Hair follicle dermal papilla cell (primary cell): ENCODE measurements around the gene CCDC17. TPM values are rescaled to one million over a fixed set of nuclear protein-coding genes. Genes with fewer than 3 reads are reported as not detected.

ENCODE experiments used
- small RNA-seq: library from RNA; depleted of rRNA; stranded (forward); fragments of <200 nt; gene quantifications from one replicate; pipeline ENCODE3, GENCODE V24; 2012
- total RNA-seq: library from RNA; depleted of rRNA; stranded (reverse); fragments of >200 nt; gene quantifications from 2 replicates; pipeline ENCODE4 v1.2.3, GENCODE V29; 2012

The CCDC17 gene
- total RNA-seq, result 0.61 and 3.1 TPM in 2 replicates

DNA sequence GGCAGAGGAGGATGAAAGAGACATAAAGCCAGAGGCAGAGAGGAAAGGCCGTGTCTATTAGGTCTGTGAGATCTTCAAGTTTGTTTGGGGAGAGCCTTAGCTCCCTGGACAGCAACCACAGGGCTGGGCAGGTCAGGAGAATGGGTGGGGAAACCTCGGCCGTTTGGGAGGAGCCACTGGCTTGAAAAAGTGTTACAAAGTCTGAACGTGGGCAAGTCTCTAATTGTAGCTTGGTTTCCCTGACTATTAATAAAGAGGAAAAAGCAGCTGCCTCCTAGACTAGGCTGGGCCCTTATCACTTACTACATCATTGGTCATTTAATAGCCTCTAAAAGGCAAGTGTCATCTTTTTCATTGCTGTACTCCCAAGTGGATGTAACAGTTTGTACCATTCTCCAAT, at the start of gene CCDC17:
Gene CCDC17, minus strand, starts transcription at position 83 of the 400 bp plus-strand sequence. CDS start 145 bp downstream, outside the sequence.

DNA sequence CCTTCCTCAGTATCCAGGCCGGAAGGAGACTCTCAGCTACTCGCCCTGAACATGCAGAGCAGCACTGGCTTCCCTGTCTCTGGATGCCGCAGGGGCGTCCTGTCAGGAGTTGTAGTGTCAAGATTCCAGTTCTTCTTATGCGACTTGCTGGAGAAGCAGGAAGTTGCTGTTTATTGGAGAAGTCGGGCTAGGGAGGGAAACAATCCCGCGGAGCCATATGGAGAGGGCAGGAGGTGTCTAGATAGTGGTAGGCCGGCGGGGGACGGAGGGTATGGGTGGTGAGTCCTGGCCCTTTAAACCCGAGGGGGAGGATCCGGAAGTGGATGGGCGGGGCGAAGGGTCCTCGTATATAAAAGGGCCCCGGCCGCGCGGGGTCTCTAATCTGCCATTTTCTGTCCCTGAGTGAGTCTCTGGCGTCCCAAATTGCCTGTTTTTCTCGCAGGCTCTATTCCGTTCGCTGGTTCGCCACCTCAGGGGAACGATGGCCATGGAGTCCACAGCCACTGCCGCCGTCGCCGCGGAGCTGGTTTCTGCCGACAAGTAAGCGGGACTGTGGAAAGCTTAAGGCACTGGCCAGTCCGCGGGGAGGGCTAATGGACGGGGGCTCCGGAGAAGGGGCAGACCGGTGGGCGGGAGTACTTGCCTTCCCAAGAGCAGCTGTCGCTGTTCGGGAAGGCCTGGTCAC, 40.0 kb downstream of the CCDC17 start, which contains the start of gene NASP:
Gene NASP, plus strand, starts transcription at position 376 of the 685 bp plus-strand sequence. Its CDS starts 106 bp downstream, at position 482.

Small RNA genes within 50 kb of the gene (small RNA-seq; reads per million reads assigned to genes)
- not detected for gene AL355480.1
- not detected for gene AL355480.2
- gene AL355480.3, result not detected
- gene AL355480.4, result not detected

Other genes starting within 250 kb of the CCDC17 start
- 3.3 and 4.2 TPM in 2 replicates for gene TESK2, start 132.9 kb downstream of the CCDC17 start, total RNA-seq
- 0.49 and 1.9 TPM in 2 replicates for gene CCDC163, start 124.0 kb downstream of the CCDC17 start, total RNA-seq
- gene MMACHC, start 123.8 kb downstream of the CCDC17 start, total RNA-seq, result 4.3 and 4.9 TPM in 2 replicates
- gene PRDX1, start 102.2 kb downstream of the CCDC17 start, total RNA-seq, result 227 and 323 TPM in 2 replicates
- 94.0 and 103 TPM in 2 replicates for gene AKR1A1, start 73.2 kb downstream of the CCDC17 start, total RNA-seq
- gene NASP, start 40.0 kb downstream of the CCDC17 start, total RNA-seq, result 16.6 and 17.4 TPM in 2 replicates
- 94.7 and 100 TPM in 2 replicates for gene GPBP1L1, start 62.5 kb upstream of the CCDC17 start, total RNA-seq
- gene TMEM69, start 64.1 kb upstream of the CCDC17 start, total RNA-seq, result 12.2 and 14.1 TPM in 2 replicates
- 9.4 and 10.4 TPM in 2 replicates for gene IPP, start 126.6 kb upstream of the CCDC17 start, total RNA-seq
- 26.7 and 30.8 TPM in 2 replicates for gene MAST2, start 179.6 kb upstream of the CCDC17 start, total RNA-seq